WI38 (cell line): ENCODE data around the gene PCDHGA10.

Experiments
- H3K4me3 ChIP-seq: 2 replicates; pipeline ENCODE4 v1.5.1; 2011; ENCODE audit warnings: low read depth, mild to moderate bottlenecking, control low read depth, low read length
- TF ChIP-seq, protein P1 (sequence below): IDR thresholded peaks from 2 replicates; pipeline ENCODE4 v1.5.1; 2012; ENCODE audit warnings: low read depth, mild to moderate bottlenecking, control low read depth, low read length

PCDHGA10 gene

GRCh38 chr5:141434006-141434405 lies 21.2 kb downstream of the PCDHGA10 start:
- TF ChIP-seq, protein P1, sequence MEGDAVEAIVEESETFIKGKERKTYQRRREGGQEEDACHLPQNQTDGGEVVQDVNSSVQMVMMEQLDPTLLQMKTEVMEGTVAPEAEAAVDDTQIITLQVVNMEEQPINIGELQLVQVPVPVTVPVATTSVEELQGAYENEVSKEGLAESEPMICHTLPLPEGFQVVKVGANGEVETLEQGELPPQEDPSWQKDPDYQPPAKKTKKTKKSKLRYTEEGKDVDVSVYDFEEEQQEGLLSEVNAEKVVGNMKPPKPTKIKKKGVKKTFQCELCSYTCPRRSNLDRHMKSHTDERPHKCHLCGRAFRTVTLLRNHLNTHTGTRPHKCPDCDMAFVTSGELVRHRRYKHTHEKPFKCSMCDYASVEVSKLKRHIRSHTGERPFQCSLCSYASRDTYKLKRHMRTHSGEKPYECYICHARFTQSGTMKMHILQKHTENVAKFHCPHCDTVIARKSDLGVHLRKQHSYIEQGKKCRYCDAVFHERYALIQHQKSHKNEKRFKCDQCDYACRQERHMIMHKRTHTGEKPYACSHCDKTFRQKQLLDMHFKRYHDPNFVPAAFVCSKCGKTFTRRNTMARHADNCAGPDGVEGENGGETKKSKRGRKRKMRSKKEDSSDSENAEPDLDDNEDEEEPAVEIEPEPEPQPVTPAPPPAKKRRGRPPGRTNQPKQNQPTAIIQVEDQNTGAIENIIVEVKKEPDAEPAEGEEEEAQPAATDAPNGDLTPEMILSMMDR = no peak

DNA sequence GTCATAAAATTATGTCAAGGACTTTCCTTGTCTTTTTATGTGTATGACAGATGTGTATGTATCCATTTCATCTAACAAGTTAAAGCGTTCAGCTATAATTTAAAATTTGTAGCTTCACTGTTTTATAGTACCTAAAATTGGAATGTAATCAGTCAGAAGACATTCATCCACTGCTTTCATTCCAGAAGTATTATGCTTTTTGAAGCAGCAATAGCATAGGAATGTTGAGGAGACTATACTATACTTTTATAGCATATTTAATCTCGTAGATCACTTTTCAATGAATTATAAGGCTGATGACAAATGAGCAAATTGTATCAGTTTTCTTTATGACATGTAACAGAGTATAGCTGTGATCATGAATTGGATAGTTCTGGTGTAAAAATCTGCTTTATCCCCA lies 24.4 kb downstream of the PCDHGA10 start:
- TF ChIP-seq, protein P1 = no peak
- H3K4me3 ChIP-seq = no peak overlapping the region

More at GRCh38 chr5:141434006-141434405, 21.2 kb downstream of the PCDHGA10 start:
- no peak overlapping the region for H3K4me3 ChIP-seq

DNA sequence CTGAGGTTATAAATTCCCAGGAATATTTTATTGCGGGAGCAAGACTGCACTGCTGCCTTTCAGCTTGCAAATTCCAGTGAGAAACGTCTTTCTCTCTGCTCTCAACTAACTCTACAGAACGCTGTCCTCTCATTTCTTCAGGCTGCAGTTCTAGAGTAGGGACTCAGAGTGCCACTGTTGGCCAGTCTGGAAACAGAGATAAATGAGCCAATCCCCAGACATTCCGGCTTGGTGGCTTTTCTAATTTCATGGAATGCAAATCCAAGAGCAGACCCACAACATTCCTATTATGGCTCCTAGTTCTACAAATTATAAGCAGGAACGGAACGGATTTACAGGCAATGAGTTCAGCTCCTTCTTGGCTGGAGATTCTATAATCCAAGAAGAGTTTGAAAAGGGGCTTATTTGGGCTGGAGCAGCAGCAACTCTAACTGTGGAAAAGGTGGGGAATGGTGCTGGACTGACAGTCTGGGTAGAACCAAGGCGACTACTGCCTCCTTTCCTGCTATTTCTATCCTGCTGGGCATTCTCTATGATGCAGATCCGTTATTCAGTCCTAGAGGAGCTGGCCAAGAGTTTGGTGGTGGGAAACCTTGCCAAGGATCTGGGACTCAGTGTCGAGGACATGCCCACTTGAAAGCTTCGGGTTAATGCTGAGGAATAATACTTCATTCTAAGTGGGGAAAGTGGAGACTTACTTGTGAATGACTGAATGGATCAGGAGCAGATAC lies 26.8 kb downstream of the PCDHGA10 start:
- TF ChIP-seq, protein P1 = no peak

GRCh38 chr5:141440341-141440740 lies 27.6 kb downstream of the PCDHGA10 start:
- no peak overlapping the region for H3K4me3 ChIP-seq
- TF ChIP-seq, protein P1 = no peak

More for the DNA sequence above, 26.8 kb downstream of the PCDHGA10 start:
- no peak overlapping the region for H3K4me3 ChIP-seq

DNA sequence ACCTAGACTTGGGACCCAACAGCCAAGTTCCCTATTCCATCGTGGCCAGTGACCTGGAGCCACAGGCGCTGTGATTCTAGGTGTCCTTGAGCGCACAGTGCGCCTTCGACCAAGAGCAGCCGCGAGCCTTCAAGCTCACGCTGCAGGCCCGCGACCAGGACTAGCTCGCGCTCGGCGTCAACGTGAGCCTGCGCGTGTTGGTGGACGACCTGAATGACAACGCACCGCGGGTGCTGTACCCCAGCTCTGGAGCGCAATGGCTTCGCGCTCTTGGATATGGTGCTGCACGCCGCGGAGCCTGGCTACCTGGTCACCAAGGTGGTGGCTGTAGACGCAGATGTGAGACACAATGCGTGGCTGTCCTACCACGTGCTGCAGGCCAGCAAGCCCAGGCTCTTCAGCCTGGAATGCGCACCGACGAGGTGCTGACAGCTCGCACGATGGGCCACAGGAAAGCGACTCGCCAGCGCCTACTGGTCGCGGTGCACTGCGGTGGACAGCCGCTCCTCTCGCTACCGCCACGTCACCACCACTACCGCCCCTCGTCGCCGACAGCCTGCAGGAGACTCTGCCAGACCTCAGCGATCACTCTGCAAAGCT lies 28.9 kb downstream of the PCDHGA10 start:
- no peak overlapping the region for H3K4me3 ChIP-seq
- TF ChIP-seq, protein P1 = no peak

DNA sequence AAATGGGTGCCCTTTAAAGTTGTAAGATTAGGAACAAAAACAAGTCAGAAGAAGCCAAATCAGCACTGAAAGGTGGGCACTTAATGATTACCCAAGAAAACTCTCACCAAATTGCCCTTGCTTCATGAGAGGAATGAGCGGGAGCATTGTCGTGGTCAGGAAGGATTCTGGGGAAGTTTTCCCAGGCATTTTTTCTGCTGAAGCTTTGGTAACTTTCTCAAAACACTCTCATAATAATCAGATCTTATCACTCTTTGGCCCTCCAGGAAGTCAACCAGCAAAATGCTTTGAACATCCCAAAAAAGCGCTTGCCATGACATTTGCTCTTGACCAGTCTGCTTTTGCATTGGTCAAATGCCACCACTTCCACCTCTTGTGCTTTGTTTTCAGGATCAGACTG lies 52.6 kb downstream of the PCDHGA10 start:
- H3K4me3 ChIP-seq = no peak overlapping the region
- TF ChIP-seq, protein P1 = no peak
